GM18858 (cell line): Measurements from ENCODE around the gene ASTN2.

ENCODE experiments used
- ATAC-seq: cut with Tn5 transposase; IDR thresholded peaks from one replicate; pipeline ENCODE4 v1.9.1; 2021; ENCODE audit not compliant: unreplicated experiment

The ASTN2 gene

DNA sequence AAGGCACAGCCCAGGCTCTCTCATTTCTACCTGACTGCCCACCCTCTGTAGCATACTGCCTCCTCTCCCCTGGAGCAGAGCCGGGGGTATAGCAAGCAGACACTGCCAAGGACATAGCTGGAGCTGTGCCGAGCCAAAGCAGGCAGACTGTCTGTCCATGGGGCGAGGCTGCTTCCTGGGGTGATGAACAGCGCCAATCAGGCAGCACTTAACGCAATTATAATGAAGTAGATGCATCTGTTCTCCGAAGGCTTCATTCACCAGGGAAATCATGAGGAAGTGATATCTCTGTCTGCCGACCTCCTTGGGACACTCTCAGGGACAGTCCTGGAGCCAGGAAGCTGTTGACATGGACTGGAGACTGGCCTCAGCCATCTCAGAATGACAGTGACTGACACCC, 230.7 kb downstream of the ASTN2 start:
- ATAC-seq = no peak

DNA sequence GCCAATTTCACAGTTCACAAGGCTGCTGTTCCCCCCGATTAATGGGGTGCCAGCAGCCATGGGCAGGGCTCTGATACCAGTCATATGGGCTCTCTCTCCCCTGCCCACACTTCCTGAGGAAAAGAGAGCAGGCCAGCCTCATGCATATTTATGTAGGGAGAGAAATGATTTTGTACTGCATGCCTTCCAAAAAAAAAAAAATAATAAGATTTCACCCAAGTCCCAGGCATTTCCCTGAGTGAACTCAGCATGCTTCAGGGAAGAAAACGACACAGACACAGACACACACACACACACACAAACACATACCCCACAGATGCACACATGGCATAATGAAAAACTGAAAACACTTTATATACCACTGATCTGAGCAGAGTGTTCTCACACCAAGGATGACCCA, 232.8 kb downstream of the ASTN2 start:
- no peak for ATAC-seq

DNA sequence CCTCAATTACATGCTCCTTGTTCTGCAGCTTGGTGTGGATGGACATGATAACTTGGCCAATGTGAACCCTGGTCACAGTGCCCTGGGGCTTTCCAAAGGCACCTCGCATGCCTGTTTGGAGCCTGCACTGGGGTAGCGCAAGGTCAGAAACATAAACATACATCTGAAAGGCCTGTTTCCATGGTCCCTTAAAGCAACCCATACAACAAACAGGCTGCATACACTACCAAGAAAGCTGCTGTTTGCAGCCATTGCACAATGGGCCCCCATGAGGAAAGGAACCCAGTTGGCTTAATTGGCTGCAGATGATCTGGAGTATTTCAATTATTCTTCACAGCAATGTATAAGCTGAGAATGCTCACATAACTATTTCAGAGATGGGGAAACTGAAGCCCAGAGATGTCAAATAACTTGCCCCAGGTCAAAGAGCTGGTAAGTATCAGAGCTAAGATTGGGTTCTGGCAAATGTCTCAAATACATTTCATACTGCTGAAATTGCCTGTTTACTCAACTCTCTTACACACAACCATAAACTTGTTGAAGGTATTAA, 233.9 kb downstream of the ASTN2 start:
- no peak for ATAC-seq

DNA sequence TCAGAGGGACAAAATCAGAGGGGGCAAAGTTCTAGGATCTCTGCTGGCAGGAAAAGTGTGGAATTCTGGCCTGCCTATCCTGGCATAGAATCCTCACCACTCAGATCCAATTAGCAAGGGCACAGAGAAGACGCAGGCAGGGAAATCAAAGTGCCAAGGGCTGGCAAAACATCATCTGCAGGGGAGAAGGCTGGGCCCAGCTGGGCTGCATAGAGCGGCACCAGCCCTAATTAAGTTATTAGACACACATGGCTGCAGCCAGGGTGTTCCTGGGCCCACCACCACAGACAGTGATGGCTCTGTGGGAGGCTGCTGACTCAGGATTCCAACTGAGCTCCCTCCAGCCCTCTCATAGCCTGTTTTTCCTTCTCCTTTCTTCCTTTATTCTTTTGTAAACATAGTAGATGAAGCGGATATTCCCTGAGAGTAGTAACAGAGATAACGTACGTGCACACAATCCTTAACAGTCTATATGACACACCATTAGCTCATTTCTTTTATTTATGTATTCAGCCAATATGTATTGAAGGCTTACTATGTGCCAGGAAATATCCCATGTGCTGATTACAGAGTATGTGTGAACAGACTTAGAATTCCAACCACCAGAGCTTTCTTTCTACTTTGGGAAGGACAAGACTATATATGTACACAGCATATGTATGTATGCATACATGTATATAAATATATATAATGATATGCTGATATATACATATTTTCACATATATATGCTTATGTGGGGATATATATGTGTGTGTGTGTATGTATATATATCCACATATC, 236.1 kb downstream of the ASTN2 start:
- ATAC-seq = no peak

DNA sequence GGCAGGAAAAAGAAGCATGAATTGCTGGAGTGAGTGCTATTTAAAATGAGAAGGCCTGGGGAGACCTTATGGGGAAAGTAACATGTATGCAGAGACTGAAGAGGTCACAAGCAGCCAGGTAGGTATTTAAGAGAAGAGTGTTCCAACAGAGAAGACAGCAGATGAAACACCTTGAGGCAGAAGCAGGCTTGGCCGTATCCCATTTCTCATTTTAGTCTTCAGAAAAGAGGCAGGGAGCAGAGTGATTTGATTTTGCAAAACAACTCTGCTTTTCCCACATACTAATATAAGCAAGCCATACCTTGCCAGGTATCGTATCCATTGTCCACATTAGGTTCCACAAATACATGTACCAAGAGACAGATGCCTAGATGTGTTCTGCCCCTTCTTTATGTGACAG, 244.3 kb downstream of the ASTN2 start:
- no peak for ATAC-seq

DNA sequence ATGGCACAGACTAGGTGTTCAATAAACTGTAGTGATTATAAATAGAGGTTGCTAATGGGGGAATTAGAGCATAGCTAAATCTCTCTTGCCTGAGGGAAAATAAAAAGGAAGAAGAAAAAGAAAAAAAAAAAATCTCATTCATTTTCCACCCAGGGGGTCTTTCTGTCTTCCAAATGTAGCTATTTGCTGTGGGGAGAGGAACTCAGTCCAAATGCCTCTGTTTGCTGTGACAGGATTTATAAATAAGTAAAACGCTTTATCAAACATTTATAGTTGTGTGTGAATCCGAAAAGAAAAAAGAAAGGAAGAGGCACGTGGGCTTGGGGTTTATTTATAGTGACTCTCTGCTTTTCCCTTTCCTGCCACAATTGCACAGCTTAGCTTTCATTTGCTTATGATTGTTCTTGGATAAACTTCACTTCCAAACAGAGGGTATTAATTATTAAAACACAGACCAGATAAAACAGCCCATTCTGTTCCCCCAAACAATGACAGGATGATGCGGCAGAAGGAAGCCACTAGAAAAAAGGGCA, 245.7 kb downstream of the ASTN2 start:
- ATAC-seq = no peak

DNA sequence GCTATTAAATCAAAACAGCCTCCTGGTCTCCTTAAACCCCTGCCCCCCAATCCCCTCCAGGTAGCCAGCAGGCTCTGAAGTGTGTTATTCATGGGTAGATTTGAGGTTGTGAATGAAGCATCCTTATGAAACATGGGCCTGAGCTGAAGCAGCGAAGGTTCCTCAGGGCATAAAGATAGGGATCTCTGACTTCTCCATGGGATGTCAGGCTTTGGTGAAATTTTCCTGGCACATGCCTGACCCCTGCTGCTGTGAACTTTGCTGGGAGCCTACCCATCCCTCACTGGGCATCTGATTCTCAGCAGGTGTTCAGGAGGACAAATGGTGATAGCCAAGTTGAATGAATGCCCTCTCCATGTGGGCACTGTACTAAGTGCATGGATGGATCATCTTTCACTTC, 250.3 kb downstream of the ASTN2 start:
- ATAC-seq = no peak

DNA sequence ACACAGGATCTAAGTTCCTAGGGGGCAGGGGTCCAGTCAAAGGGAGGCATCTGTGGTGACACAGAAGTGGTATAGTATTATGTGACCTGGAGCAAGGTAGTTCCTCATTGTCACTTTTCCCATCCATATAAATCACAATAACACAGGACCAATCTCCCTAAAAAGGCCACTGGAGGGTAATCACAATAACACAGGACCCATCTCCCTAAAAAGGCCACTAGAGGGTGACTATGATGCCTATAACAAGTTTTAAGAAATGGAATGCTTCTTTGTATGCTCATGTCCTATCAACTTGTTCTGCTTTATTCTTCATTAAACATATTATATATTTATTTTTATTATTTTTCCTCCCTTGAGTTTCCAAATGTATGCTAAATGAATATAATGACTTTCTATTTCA, 254.6 kb downstream of the ASTN2 start:
- no peak for ATAC-seq

DNA sequence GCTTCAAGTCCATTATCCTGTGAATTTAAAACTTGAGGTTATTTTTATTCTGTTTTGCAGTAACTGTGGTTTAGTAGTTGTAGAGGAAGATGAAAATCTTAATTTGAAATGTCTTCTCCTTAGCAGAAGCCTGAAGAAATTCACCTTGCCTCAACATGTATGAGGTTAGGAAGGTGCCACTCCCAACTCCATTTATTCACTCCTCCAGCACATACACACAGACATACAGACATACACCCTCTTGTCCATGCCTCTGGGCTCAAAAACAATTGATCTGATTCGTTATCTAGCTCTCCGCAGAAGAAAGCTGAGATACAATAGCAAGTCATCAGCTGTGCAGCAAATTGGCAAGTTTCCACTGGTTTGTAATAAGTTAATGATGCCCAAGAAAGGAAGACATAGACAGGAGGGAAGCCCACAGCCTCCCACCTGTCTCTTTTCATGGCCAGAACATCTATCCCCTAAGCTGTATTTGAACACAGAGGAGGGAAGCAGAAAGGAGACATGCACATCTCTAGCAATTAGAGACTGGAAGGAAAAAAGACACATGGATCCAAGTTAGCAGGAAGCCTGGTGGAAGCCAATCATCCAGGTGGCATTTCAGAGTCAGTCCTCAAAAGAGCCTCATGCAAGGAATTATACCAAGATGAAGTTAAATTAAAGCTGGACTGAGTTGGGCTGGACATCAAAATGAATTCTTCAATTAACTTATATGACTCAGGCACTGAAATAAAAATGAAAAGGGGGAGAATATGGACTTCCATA, 257.9 kb downstream of the ASTN2 start:
- no peak for ATAC-seq

DNA sequence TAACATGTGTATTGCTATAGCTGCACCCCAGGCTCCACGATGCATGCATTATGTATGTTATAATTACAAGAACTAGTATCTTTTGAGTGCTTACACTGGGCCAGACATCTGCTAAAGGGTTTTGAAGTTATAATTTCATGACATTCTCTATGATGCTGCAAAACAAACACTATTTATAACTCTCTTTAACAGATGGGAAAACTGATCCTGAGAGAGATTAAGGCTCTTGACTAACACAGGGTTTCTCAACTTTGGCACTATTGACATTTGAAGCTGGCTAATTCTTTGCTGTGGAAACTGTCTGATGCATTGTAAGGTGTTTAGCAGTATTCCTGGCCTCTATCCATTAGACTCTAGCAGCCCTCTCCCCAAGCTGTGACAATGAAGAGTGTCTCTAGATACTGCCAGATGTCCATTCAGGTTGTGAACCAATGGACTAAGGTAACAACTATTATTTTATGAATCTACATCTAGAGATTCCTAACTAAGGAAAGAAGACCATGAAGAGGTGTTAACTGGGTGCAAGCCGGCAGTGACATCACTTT, 258.6 kb downstream of the ASTN2 start:
- no peak for ATAC-seq

DNA sequence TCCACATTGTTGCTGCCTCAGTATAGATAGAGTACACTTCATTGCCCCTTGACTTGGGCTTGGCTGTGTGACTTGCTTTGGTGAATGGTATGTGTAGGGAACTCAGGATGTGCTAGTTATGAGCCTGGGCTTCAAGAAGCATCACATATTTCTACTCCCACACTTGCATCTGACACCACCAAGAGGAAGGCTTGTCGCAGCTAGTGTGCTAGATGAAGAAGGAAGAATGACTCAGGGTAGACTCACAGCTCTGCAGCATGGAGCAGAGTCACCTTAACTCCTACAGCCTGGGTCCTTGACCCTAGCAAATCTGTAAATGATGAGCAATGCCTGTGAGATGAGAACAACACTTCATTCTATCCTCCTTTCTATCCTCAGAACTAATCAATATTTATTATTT, 261.8 kb downstream of the ASTN2 start:
- no peak for ATAC-seq

DNA sequence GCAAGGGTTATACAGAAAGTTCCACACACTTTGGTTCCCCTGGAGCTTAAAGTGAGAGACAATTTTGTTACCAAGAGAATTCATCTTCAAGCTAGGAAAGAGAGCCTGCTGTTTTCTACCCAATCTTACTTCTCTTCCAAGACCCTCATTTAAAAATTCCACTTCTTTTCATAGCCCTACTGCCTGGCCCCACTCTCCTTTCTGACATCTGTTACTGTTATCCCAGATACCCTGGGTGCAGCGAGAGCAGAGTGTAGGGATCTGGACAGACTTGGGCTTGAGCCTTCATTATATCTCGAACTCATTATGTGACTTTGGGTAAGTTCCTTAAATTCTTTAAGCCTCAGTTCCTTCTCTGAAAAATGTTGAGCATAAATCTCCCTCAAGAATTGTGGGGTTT, 263.1 kb downstream of the ASTN2 start:
- no peak for ATAC-seq

DNA sequence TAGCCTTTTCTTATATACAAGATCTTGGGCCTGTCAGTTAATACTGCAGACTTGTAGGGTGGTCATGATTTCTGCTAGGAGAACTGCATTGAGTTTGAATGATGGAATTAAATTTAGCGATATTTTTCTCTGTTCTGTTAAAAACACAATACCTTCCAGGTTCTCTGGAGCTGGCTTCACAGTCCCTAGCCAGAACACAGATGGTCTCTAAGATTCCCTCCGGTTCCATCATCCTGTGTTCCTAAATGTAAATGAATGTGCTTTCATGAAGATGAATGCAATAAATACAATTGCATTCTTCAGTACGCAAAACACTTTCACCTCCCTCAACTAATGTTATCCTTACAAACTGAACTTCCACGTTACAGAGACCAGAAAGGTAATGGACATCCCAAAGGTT, 264.9 kb downstream of the ASTN2 start:
- ATAC-seq = no peak

DNA sequence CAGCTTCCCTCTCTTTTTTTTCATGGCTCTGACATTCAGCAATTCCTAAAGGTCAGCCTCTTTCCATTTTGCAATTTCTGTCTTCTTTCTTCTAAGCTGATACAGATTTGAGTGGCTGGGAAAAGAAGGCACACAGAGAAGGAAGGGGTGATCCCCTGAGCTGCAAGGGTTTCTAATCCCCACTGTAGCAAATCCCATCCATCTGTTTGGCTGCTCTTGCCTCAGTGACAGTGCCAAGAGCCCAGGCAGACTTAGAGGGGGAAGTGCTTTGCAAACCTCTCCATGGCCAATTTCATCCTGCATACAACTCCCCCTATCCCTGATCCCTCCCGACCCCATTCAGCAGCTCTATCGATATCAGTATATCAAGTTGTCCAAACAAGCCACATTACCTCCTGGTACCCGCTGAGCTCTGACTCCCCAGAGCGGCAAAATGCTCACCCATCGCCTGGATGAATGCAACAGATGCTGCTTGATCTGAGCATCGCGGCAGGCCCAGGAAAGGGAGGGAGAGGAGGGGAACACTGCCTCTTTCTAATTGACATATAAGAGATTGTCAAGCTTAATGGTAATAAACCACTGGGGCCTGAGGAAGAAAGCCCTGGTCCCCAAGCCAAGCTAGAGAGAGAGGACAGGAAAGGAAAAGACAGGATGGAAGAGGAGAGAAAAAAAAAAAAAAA, 268.9 kb downstream of the ASTN2 start:
- ATAC-seq = no peak

DNA sequence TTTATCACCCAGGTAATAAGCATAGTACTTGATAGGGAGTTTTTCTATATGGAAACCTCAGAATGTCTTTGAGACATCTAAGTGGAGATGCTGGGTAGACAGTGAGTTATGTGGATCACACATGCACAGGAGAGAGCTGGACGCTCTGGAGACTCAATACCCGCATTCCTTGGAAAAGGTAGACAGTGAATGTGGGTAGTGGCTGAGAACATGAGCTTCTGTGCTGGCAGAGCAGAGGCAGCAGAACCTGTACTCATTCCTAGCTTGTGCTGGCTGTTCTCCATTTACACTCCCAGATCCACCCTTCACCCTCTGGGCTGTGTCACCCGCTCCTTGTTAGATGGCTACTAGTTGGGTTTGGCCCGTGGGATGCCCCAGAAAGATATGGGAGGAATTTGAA, 269.8 kb downstream of the ASTN2 start:
- ATAC-seq = no peak

DNA sequence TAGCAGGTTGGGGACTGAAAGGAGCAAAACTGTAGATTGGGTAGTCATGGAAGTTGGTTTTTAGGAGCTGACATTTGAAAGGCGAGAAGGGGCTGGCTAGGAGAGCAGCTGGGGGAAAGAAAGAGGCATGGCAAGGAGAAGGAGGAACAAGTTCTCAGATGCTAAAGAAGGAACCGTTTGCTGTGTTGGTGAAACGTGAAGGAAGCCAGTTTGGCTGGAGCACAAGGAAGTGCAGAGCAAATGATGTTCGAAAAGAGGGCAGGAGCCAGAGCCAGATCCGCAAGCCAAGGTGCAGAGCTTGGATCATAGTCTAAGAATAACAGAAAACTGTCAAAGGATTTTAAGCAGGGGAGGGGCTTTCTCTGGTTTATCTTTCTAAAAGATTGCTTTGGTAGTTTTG, 276.6 kb downstream of the ASTN2 start:
- ATAC-seq = no peak

DNA sequence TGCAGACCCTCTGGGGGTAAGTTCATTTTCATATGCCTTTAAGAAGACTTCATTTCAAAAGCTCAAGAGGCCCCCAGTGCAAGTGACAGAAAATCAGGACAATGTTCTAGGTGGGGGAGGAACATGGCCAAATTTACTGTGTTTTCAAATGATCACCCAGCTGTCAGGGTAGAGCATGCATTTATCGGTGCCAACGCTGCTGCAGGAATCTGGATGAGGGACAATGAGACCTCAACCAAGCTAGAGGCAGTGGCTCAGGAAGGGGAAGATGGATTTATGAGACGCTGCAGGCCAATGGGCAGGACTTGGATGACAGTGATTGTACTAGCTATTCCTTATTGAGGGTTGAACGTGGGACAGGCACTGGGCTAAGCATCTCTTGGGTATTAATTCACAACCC, 278.4 kb downstream of the ASTN2 start:
- ATAC-seq = no peak

DNA sequence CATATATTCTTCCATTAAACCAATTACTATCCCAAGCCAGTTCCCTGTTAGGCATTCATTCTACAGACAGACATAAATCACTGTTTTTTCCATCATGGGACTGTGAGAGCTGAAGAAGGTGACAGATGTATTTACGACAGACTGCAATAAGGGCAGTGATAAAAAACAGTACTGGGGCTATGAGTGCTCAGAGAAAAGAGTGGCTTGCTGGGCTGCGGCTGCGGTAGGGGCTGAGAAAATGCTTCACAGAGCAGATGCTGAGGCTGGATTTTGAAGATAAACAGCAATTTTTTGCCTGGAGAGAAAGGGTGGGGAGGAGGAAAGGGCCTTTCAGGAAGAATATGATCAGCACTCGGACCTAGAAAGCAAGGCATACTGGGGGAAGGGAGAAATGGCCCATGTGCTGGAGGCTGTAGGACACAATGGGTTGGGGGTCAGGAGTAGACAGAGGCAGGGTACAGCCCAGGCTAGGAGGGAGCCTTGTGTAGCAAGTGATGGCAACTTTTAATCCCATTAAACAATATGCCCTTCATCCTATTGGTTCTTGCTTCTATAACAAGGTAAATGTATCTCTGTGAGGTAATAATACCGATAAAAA, 279.3 kb downstream of the ASTN2 start:
- no peak for ATAC-seq

DNA sequence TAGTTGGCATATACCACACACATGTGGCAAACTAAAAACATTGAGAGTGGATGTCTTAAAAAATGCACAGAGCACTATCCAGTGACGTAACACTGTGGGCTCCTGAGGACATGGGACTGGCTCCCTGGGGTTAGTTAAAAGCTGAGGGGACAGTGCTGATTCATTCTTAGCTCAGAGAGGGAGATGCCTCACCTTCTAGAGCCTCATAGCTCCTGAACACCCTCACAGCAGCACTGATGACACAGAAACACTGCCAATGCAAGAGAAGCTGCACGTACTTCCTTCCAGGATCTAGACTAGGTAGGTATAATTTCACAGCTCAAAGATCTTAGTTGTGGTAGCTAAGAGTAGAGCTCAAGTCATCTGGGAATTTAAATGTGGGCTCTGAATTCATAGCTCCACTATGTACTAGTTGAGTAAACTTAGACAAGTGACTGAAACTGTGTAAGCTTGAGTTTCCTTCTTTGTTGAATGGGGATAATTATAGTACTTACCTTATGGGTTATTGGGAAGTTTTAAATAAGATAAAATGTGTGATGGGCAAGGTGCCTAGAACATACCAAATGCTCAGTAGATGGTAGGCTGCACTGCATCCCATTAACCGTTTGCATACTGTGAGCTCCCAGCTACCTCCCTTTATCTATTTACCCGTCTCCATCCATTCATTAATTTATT, 279.9 kb downstream of the ASTN2 start:
- no peak for ATAC-seq

DNA sequence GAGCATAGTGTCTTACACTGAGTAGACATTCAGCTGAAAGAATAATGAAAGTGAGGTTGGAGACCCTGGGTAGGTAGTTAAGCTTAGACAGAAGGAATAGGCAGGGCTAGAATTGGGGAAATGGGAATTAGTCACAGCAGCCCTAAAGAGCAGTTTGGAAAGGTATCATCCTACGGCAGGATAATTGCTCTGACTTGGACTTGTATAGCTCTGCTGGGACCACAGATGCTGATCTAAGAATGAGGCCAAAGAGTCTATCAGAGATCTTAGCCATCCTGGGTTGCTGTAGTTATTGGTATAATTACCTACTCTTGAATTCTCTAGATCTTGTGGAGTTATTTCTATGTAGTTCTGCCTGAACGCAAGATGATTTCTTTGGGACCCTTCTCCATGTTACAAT, 288.0 kb downstream of the ASTN2 start:
- ATAC-seq = no peak
